Renal cortex interstitium (tissue), 11 donors: ENCODE results near the gene CYTH4. TPM values are rescaled to one million over a fixed set of nuclear protein-coding genes. Genes with fewer than 3 reads are reported as not detected.

Experiments
- DNase-seq, 11 donors: peaks; one replicate each; pipeline ENCODE4 v3.0.0-alpha.2; 2013; ENCODE audit warnings: low read depth in 9 of 11, low spot score in 4 of 11; ENCODE audit errors: extremely low read depth in 1 of 11
- polyA plus RNA-seq, 3 donors: library from polyadenylated mRNA; unstranded; fragments of 120-200 nt; gene quantifications; one replicate each; pipeline ENCODE4 v1.2.1, GENCODE V29; 2013; ENCODE audit not compliant: insufficient read length in 3 of 3

Gene CYTH4
- polyA plus RNA-seq, 3 donors = 3.0 to 4.9 (median 3.6) TPM

GRCh38 chr22:37281646-37282384 lies 493 bp upstream of the CYTH4 start:
- no peak for DNase-seq

- no peak for DNase-seq
Measured at GRCh38 chr22:37283393-37283937, 1.2 kb downstream of the CYTH4 start.

- no peak for DNase-seq
Measured at GRCh38 chr22:37284126-37284804, 2.0 kb downstream of the CYTH4 start.

- no peak for DNase-seq
Measured at GRCh38 chr22:37284805-37285355, 2.6 kb downstream of the CYTH4 start.

- no peak for DNase-seq
Measured at GRCh38 chr22:37285937-37286336, 3.6 kb downstream of the CYTH4 start.

- DNase-seq = no peak
Measured at GRCh38 chr22:37287550-37287951, 5.2 kb downstream of the CYTH4 start.

GRCh38 chr22:37288521-37288920 lies 6.2 kb downstream of the CYTH4 start:
- DNase-seq = no peak

- no peak for DNase-seq
Measured at GRCh38 chr22:37289156-37289735, 6.9 kb downstream of the CYTH4 start.

- no peak for DNase-seq
Measured at GRCh38 chr22:37290737-37291136, 8.4 kb downstream of the CYTH4 start.

- DNase-seq = no peak
Measured at GRCh38 chr22:37291559-37292298, 9.4 kb downstream of the CYTH4 start.

GRCh38 chr22:37292641-37293040 lies 10.3 kb downstream of the CYTH4 start:
- no peak for DNase-seq

GRCh38 chr22:37293172-37293571 lies 10.9 kb downstream of the CYTH4 start:
- DNase-seq = no peak

GRCh38 chr22:37294747-37295146 lies 12.4 kb downstream of the CYTH4 start:
- no peak for DNase-seq

GRCh38 chr22:37295213-37295886 lies 13.0 kb downstream of the CYTH4 start:
- no peak for DNase-seq

GRCh38 chr22:37295946-37296345 lies 13.6 kb downstream of the CYTH4 start:
- DNase-seq = no peak

- DNase-seq = no peak
Measured at GRCh38 chr22:37298748-37299495, 16.6 kb downstream of the CYTH4 start.

GRCh38 chr22:37299969-37300509 lies 17.7 kb downstream of the CYTH4 start:
- DNase-seq = no peak

- no peak for DNase-seq
Measured at GRCh38 chr22:37300551-37301017, 18.3 kb downstream of the CYTH4 start.
